H1 (cell line): ENCODE measurements around the gene THOC5. TPM values are rescaled to one million over a fixed set of nuclear protein-coding genes. Genes with fewer than 3 reads are reported as not detected.

ENCODE experiments used
- HDAC2 ChIP-seq, 2 experiments: fragments of 300-600 bp in 1 of 2; sonication (generic) in 1 of 2; IDR thresholded peaks; 2 replicates each; pipeline ENCODE4 v1.6.1; 2011 to 2012; ENCODE audit warnings: low read depth in 2 of 2, low read length in 2 of 2, mild to moderate bottlenecking in 2 of 2, moderate library complexity in 2 of 2, borderline replicate concordance in 1 of 2, inconsistent platforms in 1 of 2
- KDM1A ChIP-seq: fragments of 200-600, 300-600 bp; sonication (generic); IDR thresholded peaks from 2 replicates; pipeline ENCODE4 v1.7.1; 2016; ENCODE audit warnings: mild to moderate bottlenecking, low read length, borderline replicate concordance
- NRF1 ChIP-seq: IDR thresholded peaks from 2 replicates; pipeline ENCODE4 v1.6.1; 2011; ENCODE audit warnings: mild to moderate bottlenecking, low read depth, low read length, improper control_type of control experiment
- RAD21 ChIP-seq, 2 experiments: IDR thresholded peaks in 1 of 2; conservative IDR thresholded peaks in 1 of 2; 2 replicates each; pipeline ENCODE4 v1.6.1; 2011; ENCODE audit warnings: low read depth in 2 of 2, low read length in 2 of 2, improper control_type of control experiment in 1 of 2, inconsistent platforms in 1 of 2, mild to moderate bottlenecking in 1 of 2, moderate library complexity in 1 of 2
- YY1 ChIP-seq: IDR thresholded peaks from 2 replicates; pipeline ENCODE4 v1.6.1; 2011; ENCODE audit warnings: low read depth, mild to moderate bottlenecking, low read length
- polyA plus RNA-seq, 7 experiments: library from polyadenylated mRNA; depleted of rRNA in 3 of 7; stranded (reverse) in 5 of 7; unstranded in 2 of 7; fragments of >200 nt in 5 of 7; fragments of 200-250 nt in 2 of 7; gene quantifications; 1 replicate in 5 of 7; 2 replicates in 1 of 7; 4 replicates in 1 of 7; pipeline versions ENCODE4 v1.2.1 to v1.2.3, GENCODE V29; 2011 to 2013; ENCODE audit warnings: missing spikeins in 2 of 7, mixed read lengths in 2 of 7
- total RNA-seq: library from RNA; stranded (reverse); fragmentation: NEBNext Ultra II Directional; extraction: Animal tissue kit (Norgen Biotek cat#: 25700); gene quantifications from 2 replicates; pipeline ENCODE4 v1.2.1, GENCODE V29; 2021

Gene THOC5
- total and polyA plus RNA-seq, 2 of the 8 experiments (the other 6 are each of a cell fraction or from before 2014, with no cell fraction given), result 27.7 to 65.7 TPM

DNA sequence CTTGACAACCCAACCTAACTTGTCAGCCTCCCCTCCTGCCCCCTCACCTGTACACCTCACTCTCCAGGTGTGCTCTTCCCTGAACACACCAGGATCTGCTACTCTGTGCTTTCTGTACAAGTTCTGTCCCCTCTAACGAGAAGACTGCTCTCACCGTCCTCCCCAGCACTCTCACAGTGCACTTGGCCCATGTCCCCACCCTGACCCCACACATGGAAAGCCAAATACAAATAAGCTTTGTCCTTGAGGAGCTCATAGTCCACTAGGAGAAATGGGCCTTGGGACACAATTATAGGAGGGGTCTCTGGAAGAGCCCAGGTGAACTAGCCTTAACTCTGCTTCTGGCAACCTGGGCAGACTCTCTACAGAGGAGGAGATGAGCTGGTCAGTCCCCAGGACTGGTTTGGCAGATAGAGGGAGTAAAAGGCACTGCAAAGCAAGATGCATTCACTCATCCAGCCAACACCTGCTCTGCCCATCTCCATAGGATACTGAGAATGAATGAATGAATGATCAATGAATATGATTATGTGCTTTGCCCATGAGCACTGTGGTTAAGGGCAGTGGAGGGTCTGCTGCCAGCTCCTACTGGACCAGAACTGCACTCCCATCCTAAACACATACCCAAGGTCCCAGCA lies 17.5 kb upstream of the THOC5 start (continued):
- TF ChIP-seq RAD21 (IDR thresholded peaks at IDR 0.05 in 1 of 2, conservative IDR thresholded peaks at IDR 0.05 in 1 of 2; ENCODE audit: low read depth in 2 of 2, low read length in 2 of 2) (no peak), HDAC2 (IDR thresholded peaks at IDR 0.05; ENCODE audit: borderline replicate concordance in 1 of 2, low read depth in 2 of 2, low read length in 2 of 2) (no peak), NRF1 (no peak), YY1 (no peak), KDM1A (no peak)
